ENCODE data around the gene NFAM1. TPM values are rescaled to one million over a fixed set of nuclear protein-coding genes. Genes with fewer than 3 reads are reported as not detected.

Gene NFAM1
- total and polyA plus RNA-seq, 2 donors: 0.79 to 1.2 TPM

Other genes with a start within 250 kb of the NFAM1 start
- gene TCF20, start 161.8 kb downstream of the NFAM1 start, total RNA-seq: 19.5 TPM
- 14.0 TPM for gene TCF20, start 161.8 kb downstream of the NFAM1 start, polyA plus RNA-seq
- gene RRP7A, start 87.4 kb upstream of the NFAM1 start, total RNA-seq: 14.4 TPM
- 22.4 TPM for gene RRP7A, start 87.4 kb upstream of the NFAM1 start, polyA plus RNA-seq
- gene SERHL2, start 121.6 kb upstream of the NFAM1 start, total RNA-seq: 4.0 TPM
- gene SERHL2, start 121.6 kb upstream of the NFAM1 start, polyA plus RNA-seq: 4.3 TPM
- gene POLDIP3, start 182.5 kb upstream of the NFAM1 start, total RNA-seq: 19.9 TPM
- gene POLDIP3, start 182.5 kb upstream of the NFAM1 start, polyA plus RNA-seq: 54.9 TPM
- 0.37 TPM for gene ATP5MGL, start 208.2 kb upstream of the NFAM1 start, total RNA-seq
- gene ATP5MGL, start 208.2 kb upstream of the NFAM1 start, polyA plus RNA-seq: not detected
- 33.8 TPM for gene CYB5R3, start 217.0 kb upstream of the NFAM1 start, total RNA-seq
- gene CYB5R3, start 217.0 kb upstream of the NFAM1 start, polyA plus RNA-seq: 359 TPM

All from urinary bladder (tissue), 2 donors.